Breast epithelium (tissue), 4 donors: ENCODE measurements around the gene NKX2-3. TPM values are rescaled to one million over a fixed set of nuclear protein-coding genes. Genes with fewer than 3 reads are reported as not detected.

Source experiments
- DNase-seq, 2 donors: peaks; one replicate each; pipeline ENCODE4 v3.0.0-alpha.2; 2019; ENCODE audit warnings: low spot score in 2 of 2
- H3K27ac ChIP-seq, 2 donors: fragments of 200-600 bp; sonication (generic) in 1 of 2; one replicate each; pipeline ENCODE4 v1.5.1; 2016 to 2019; ENCODE audit warnings: mild to moderate bottlenecking in 1 of 2
- H3K27me3 ChIP-seq, 2 donors: fragments of 200-600 bp; sonication (generic) in 1 of 2; one replicate each; pipeline versions ENCODE4 v1.5.1 to v1.6.0; 2017 to 2019; ENCODE audit warnings: control low read depth in 1 of 2, mild to moderate bottlenecking in 1 of 2
- H3K36me3 ChIP-seq: fragments of 200-600 bp; one replicate; pipeline ENCODE4 v1.5.1; 2019
- H3K4me1 ChIP-seq, 2 donors: fragments of 200-600 bp; sonication (generic); one replicate each; pipeline ENCODE4 v1.5.1; 2016 to 2019; ENCODE audit warnings: control low read depth in 1 of 2
- H3K4me3 ChIP-seq, 3 donors: fragments of 200-600 bp; sonication (generic); 1 replicate in 2 of 3; 2 replicates in 1 of 3; pipeline ENCODE4 v1.5.1; 2016 to 2019; ENCODE audit warnings: mild to moderate bottlenecking in 3 of 3, moderate library complexity in 2 of 3
- H3K9me3 ChIP-seq, 2 donors: fragments of 200-600 bp; sonication (generic) in 1 of 2; one replicate each; pipeline ENCODE4 v1.5.1; 2016 to 2019; ENCODE audit warnings: control low read depth in 1 of 2
- CTCF ChIP-seq, 3 donors: fragments of 450-650 bp; IDR thresholded peaks; one replicate each; pipeline ENCODE4 v1.5.1; 2016 to 2017; ENCODE audit warnings: antibody characterized with exemption in 3 of 3, mild to moderate bottlenecking in 3 of 3, moderate library complexity in 3 of 3
- POLR2A ChIP-seq: fragments of 450-650 bp; IDR thresholded peaks from one replicate; pipeline ENCODE4 v1.6.1; 2016; ENCODE audit warnings: antibody characterized with exemption, mild to moderate bottlenecking, moderate library complexity
- POLR2AphosphoS5 ChIP-seq, 3 donors: sonication (generic); formaldehyde crosslinking; IDR thresholded peaks; one replicate each; pipeline ENCODE4 v1.6.1; 2017; ENCODE audit warnings: antibody characterized with exemption in 3 of 3
- intact Hi-C: fragments of 100-400 bp; cut with DNase I; formaldehyde crosslinking; loops from one replicate; pipeline ENCODE4 v1.15.1; 2023; ENCODE audit warnings: low total_unique reads
- total RNA-seq, 3 donors: library from RNA; depleted of rRNA; stranded (reverse); fragments of >200 nt; gene quantifications; one replicate each; pipeline ENCODE4 v1.1.0, GENCODE V29; 2016

Gene NKX2-3
- total RNA-seq, 3 donors from 2014 or later = 0.15 TPM; not detected in 2

- no peaks in the 10 kb centered on the region for H3K4me1 ChIP-seq
- intact Hi-C loops = no loop called here
- no peak overlapping the region for H3K27ac ChIP-seq
- H3K27me3 ChIP-seq = no peaks in the 10 kb centered on the region
- H3K9me3 ChIP-seq = peaks cover 0 to 16% of the 10 kb centered on the region in 2 donors
- TF ChIP-seq POLR2A (no peak), CTCF (IDR thresholded peaks at IDR 0.05) (no peak), POLR2AphosphoS5 (IDR thresholded peaks at IDR 0.05) (no peak)
- no peak for DNase-seq
- H3K4me3 ChIP-seq = no peak overlapping the region
- no peaks in the 10 kb centered on the region for H3K36me3 ChIP-seq
These were observed 35.3 kb upstream of the NKX2-3 start for GRCh38 chr10:99497343-99498025.

GRCh38 chr10:99506416-99506815 is 26.3 kb upstream of the NKX2-3 start:
- peaks cover 0 to 40% of the 10 kb centered on the region in 2 donors for H3K27me3 ChIP-seq
- no peak for DNase-seq

GRCh38 chr10:99507265-99507664 is 25.5 kb upstream of the NKX2-3 start:
- intact Hi-C loops = no loop called here
- H3K27me3 ChIP-seq = peaks cover 0 to 43% of the 10 kb centered on the region in 2 donors
- H3K27ac ChIP-seq = no peak overlapping the region
- H3K36me3 ChIP-seq = no peaks in the 10 kb centered on the region
- no peaks in the 10 kb centered on the region for H3K9me3 ChIP-seq
- no peak overlapping the region for H3K4me3 ChIP-seq
- TF ChIP-seq POLR2AphosphoS5 (IDR thresholded peaks at IDR 0.05) = no peak
- TF ChIP-seq CTCF (IDR thresholded peaks at IDR 0.05) = no peak
- no peak for TF ChIP-seq POLR2A
- no peak for DNase-seq
- no peaks in the 10 kb centered on the region for H3K4me1 ChIP-seq

More at GRCh38 chr10:99506416-99506815, 26.3 kb upstream of the NKX2-3 start:
- intact Hi-C loops = no loop called here
- TF ChIP-seq POLR2A (no peak), CTCF (IDR thresholded peaks at IDR 0.05) (no peak), POLR2AphosphoS5 (IDR thresholded peaks at IDR 0.05) (no peak)
- H3K4me3 ChIP-seq = no peak overlapping the region
- no peaks in the 10 kb centered on the region for H3K36me3 ChIP-seq
- H3K27ac ChIP-seq = no peak overlapping the region
- no peaks in the 10 kb centered on the region for H3K9me3 ChIP-seq
- H3K4me1 ChIP-seq = no peaks in the 10 kb centered on the region

GRCh38 chr10:99513061-99513460 is 19.7 kb upstream of the NKX2-3 start:
- Histone ChIP-seq H3K36me3 (no peaks in the 10 kb centered on the region), H3K27me3 (peaks cover 0 to 33% of the 10 kb centered on the region in 2 donors), H3K27ac (no peak overlapping the region), H3K4me1 (no peaks in the 10 kb centered on the region), H3K9me3 (no peaks in the 10 kb centered on the region), H3K4me3 (no peak overlapping the region)
- TF ChIP-seq CTCF (IDR thresholded peaks at IDR 0.05) (no peak), POLR2A (no peak), POLR2AphosphoS5 (IDR thresholded peaks at IDR 0.05) (no peak)
- intact Hi-C loops = no loop called here
- no peak for DNase-seq

GRCh38 chr10:99519690-99520039 is 13.1 kb upstream of the NKX2-3 start:
- H3K27ac ChIP-seq = no peak overlapping the region
- H3K9me3 ChIP-seq = no peaks in the 10 kb centered on the region
- H3K27me3 ChIP-seq = peaks cover 6 to 63% of the 10 kb centered on the region in 2 donors
- TF ChIP-seq CTCF (IDR thresholded peaks at IDR 0.05) (no peak), POLR2A (no peak), POLR2AphosphoS5 (IDR thresholded peaks at IDR 0.05) (no peak)
- H3K4me3 ChIP-seq = no peak overlapping the region
- H3K4me1 ChIP-seq = no peaks in the 10 kb centered on the region
- DNase-seq = no peak
- no peaks in the 10 kb centered on the region for H3K36me3 ChIP-seq
- intact Hi-C loops = loop anchor here (1.0 kb wide), 1 partner anchor 21 kb away; no protein-coding TSS in a partner anchor
